ENCODE data around the gene CIZ1. TPM values are rescaled to one million over a fixed set of nuclear protein-coding genes. Genes with fewer than 3 reads are reported as not detected.

The CIZ1 gene
- total RNA-seq, 1 experiment from 2014 or later = 133 TPM

DNA sequence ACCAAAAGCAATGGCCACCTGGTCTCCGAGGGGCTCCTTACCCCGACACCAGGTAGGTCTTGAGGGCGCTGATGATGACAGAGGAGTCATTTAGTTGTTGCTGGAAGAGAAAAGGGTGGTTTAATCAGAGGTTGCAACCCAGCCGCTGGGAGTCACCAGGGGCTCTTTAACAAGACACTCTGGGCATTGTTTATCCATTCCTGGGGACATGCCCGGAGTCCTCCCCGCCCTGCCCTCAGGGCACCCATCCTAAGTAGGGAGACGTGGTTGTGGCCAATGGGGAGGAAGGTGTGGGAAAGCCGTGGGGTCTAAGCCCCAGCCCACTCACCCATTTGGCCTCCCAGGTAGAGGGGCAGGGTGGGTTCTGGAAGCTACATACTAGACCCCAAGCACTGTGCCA is 66.9 kb downstream of the CIZ1 start:
- H3K36me3 Mint-ChIP-seq (ENCODE audit: insufficient read depth, unreplicated experiment) = peaks cover 22% of the 10 kb centered on the region
- POLR2A ChIA-PET = interaction anchor here (0.7 to 1.3 kb wide), 2 partner anchors 56 to 69 kb away, joined by 3 to 4 read pairs; no protein-coding TSS in a partner anchor
- intact Hi-C loops (cut with micrococcal nuclease) = no loop called here

DNA sequence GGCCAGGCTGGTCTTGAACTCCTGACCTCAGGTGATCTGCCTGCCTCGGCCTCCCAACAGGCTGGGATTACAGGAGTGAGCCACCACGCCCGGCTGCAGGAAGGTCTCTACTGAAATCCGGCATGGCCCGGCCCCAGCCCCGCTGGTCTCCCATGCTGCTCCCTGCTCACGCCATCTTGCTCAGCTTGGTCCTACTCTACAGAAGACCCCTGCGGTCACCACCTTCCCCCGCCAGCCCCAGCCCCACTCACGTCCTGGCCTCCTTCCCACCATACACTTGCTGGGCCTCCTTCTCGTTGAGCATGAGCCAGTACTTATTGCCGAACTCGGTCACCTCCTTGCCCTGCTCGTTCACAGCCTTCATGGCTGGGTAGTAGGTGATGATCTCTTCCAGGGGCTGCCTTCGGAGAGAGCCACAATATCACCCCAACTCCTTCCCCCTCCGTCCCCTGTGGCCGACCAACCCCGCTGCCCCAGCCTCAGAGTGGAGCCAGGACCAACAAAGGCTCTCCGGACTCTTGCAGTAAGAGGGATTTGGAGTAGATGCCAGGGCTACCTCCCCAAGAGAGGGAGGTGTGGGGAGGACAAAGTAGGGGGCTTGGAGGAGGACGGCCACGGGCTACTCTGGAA is 67.8 kb downstream of the CIZ1 start:
- DNase-seq (ENCODE audit: unreplicated experiment) = no peak
- Mint-ChIP-seq H3K27ac (ENCODE audit: low read depth, unreplicated experiment) (no peak overlapping the region), H3K9me3 (ENCODE audit: unreplicated experiment) (no peaks in the 10 kb centered on the region), H3K4me1 (ENCODE audit: insufficient read depth, unreplicated experiment) (peaks cover 14% of the 10 kb centered on the region), H3K4me3 (ENCODE audit: unreplicated experiment) (no peak overlapping the region), H3K36me3 (ENCODE audit: insufficient read depth, unreplicated experiment) (peaks cover 22% of the 10 kb centered on the region), H3K27me3 (ENCODE audit: insufficient read depth, unreplicated experiment) (no peaks in the 10 kb centered on the region)
- CTCF ChIA-PET = interaction anchor here (1.3 kb wide), 1 partner anchor 180 kb away, joined by 8 read pairs; no protein-coding TSS in a partner anchor
- intact Hi-C loops (cut with micrococcal nuclease) = no loop called here
- POLR2A ChIA-PET = interaction anchor here (0.7 kb wide), 1 partner anchor 55 kb away, joined by 3 read pairs; no protein-coding TSS in a partner anchor
- BruUV-seq (replicated peaks) = no TSS peak
- TF ChIP-seq, protein P1, sequence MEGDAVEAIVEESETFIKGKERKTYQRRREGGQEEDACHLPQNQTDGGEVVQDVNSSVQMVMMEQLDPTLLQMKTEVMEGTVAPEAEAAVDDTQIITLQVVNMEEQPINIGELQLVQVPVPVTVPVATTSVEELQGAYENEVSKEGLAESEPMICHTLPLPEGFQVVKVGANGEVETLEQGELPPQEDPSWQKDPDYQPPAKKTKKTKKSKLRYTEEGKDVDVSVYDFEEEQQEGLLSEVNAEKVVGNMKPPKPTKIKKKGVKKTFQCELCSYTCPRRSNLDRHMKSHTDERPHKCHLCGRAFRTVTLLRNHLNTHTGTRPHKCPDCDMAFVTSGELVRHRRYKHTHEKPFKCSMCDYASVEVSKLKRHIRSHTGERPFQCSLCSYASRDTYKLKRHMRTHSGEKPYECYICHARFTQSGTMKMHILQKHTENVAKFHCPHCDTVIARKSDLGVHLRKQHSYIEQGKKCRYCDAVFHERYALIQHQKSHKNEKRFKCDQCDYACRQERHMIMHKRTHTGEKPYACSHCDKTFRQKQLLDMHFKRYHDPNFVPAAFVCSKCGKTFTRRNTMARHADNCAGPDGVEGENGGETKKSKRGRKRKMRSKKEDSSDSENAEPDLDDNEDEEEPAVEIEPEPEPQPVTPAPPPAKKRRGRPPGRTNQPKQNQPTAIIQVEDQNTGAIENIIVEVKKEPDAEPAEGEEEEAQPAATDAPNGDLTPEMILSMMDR (IDR thresholded peaks at IDR 0.05; ENCODE audit: unreplicated experiment) = no peak

More for the DNA sequence above, 66.9 kb downstream of the CIZ1 start:
- H3K4me3 Mint-ChIP-seq (ENCODE audit: unreplicated experiment) = no peak overlapping the region
- no peak for DNase-seq (ENCODE audit: unreplicated experiment)
- TF ChIP-seq, protein P1 (IDR thresholded peaks at IDR 0.05; ENCODE audit: unreplicated experiment) = no peak
- no TSS peak for BruUV-seq (replicated peaks)
- H3K9me3 Mint-ChIP-seq (ENCODE audit: unreplicated experiment) = no peaks in the 10 kb centered on the region
- no peak overlapping the region for H3K27ac Mint-ChIP-seq (ENCODE audit: low read depth, unreplicated experiment)
- CTCF ChIA-PET = interaction anchor here (0.6 to 1.5 kb wide), 6 partner anchors 18 to 184 kb away, joined by 3 to 8 read pairs (median 4); no protein-coding TSS in a partner anchor
- peaks cover 21% of the 10 kb centered on the region for H3K4me1 Mint-ChIP-seq (ENCODE audit: insufficient read depth, unreplicated experiment)
- no peaks in the 10 kb centered on the region for H3K27me3 Mint-ChIP-seq (ENCODE audit: insufficient read depth, unreplicated experiment)

DNA sequence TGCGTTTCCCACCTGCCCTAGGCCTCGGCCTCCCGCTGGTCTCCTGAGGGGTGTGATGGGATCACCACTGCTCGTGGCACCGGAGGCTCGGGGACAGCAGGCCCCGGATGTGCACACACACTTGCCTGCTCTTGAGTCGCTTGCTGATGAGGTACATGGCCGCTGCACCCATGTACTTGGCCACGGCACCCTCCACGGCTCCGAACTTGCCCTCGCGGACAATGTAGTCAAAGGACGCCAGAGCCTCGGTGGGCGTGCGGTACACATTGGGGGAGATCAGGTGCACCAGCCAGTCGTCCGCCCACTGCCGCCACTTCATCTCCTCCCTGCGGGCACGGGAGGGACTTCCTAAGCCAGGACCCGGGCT is 68.6 kb downstream of the CIZ1 start:
- no TSS peak for BruUV-seq (replicated peaks)
- peaks cover 14% of the 10 kb centered on the region for H3K4me1 Mint-ChIP-seq (ENCODE audit: insufficient read depth, unreplicated experiment)
- H3K27me3 Mint-ChIP-seq (ENCODE audit: insufficient read depth, unreplicated experiment) = no peaks in the 10 kb centered on the region
- H3K9me3 Mint-ChIP-seq (ENCODE audit: unreplicated experiment) = no peaks in the 10 kb centered on the region
- TF ChIP-seq, protein P1 (IDR thresholded peaks at IDR 0.05; ENCODE audit: unreplicated experiment) = no peak
- intact Hi-C loops (cut with micrococcal nuclease) = no loop called here
- H3K4me3 Mint-ChIP-seq (ENCODE audit: unreplicated experiment) = no peak overlapping the region
- CTCF ChIA-PET = no interaction called here
- peaks cover 20% of the 10 kb centered on the region for H3K36me3 Mint-ChIP-seq (ENCODE audit: insufficient read depth, unreplicated experiment)
- POLR2A ChIA-PET = no interaction called here
- no peak overlapping the region for H3K27ac Mint-ChIP-seq (ENCODE audit: low read depth, unreplicated experiment)
- no peak for DNase-seq (ENCODE audit: unreplicated experiment)

DNA sequence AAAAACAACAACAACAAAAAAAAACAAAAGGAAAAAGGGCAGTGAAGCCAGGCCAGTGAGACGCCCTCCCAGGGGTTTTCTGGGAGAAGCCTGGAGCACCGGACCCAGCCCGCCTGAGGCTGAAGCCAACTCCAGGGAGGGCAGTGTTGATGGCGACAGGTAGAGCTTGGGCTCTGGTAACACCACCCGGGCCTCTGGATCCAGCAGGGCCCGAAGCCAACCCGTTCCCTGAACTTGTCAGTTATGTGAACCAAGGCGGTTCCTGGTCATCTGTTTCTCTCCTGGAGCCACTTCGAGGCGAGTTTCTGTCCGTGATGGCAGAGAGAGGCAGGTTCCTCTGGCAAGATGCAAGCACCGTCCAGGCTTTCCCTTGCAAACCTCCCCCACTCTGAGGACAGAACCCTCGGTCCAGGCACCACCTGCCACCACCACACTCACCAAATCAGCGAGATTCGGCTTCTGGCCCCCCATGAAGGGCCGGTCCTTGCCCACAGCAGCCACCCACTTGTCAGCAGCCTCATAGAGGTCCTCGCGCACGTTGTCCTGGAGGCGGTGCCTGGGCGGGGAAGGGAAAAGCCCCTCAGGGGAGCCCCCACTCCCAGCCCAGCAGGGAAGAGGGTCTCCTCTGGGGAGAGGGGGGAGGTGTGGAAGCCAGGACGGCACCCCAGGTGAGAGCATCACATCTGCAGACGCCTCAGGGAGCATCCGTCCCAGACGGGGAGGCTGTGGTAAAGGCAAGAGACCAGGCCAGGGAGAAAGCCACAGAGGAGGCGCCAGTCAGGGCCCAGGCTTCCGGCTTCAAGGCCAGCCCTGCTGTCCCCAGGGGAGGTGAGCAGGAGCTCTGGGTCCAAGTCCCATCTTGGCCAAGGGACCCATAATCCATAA is 69.2 kb downstream of the CIZ1 start:
- POLR2A ChIA-PET = no interaction called here
- H3K36me3 Mint-ChIP-seq (ENCODE audit: insufficient read depth, unreplicated experiment) = peaks cover 18% of the 10 kb centered on the region
- H3K27ac Mint-ChIP-seq (ENCODE audit: low read depth, unreplicated experiment) = no peak overlapping the region
- intact Hi-C loops (cut with micrococcal nuclease) = no loop called here
- H3K27me3 Mint-ChIP-seq (ENCODE audit: insufficient read depth, unreplicated experiment) = no peaks in the 10 kb centered on the region
- H3K9me3 Mint-ChIP-seq (ENCODE audit: unreplicated experiment) = no peaks in the 10 kb centered on the region
- H3K4me3 Mint-ChIP-seq (ENCODE audit: unreplicated experiment) = no peak overlapping the region
- no TSS peak for BruUV-seq (replicated peaks)
- DNase-seq (ENCODE audit: unreplicated experiment) = no peak
- peaks cover 14% of the 10 kb centered on the region for H3K4me1 Mint-ChIP-seq (ENCODE audit: insufficient read depth, unreplicated experiment)
- TF ChIP-seq, protein P1 (IDR thresholded peaks at IDR 0.05; ENCODE audit: unreplicated experiment) = no peak
- CTCF ChIA-PET = no interaction called here
